Neural cell (in vitro differentiated cells): ENCODE measurements around the gene KBTBD12. TPM values are rescaled to one million over a fixed set of nuclear protein-coding genes. Genes with fewer than 3 reads are reported as not detected.

Experiments
- H2AFZ ChIP-seq: fragments of 200-600, 300-800 bp; sonication (generic), shearing (Covaris generic); 2 replicates; pipeline ENCODE4 v1.6.0; 2014; ENCODE audit warnings: low read depth, mild to moderate bottlenecking, antibody characterized with exemption, low read length, moderate library complexity
- H3F3A ChIP-seq: fragments of 200-600 bp; shearing (Covaris generic); 2 replicates; pipeline ENCODE4 v1.6.1; 2016; ENCODE audit warnings: mild to moderate bottlenecking, moderate library complexity, mixed read lengths, antibody characterized with exemption, low read length; ENCODE audit not compliant: insufficient read depth, poor library complexity, severe bottlenecking
- H3K27ac ChIP-seq: fragments of 200-600, 300-800 bp; sonication (generic), shearing (Covaris generic); 2 replicates; pipeline ENCODE4 v1.5.1; 2014; ENCODE audit warnings: mild to moderate bottlenecking, low read length, moderate library complexity
- H3K27me3 ChIP-seq: fragments of 300-800, 200-600 bp; sonication (generic), shearing (Covaris generic); 2 replicates; pipeline ENCODE4 v1.6.0; 2014; ENCODE audit warnings: mild to moderate bottlenecking, low read depth, low read length, moderate library complexity; ENCODE audit not compliant: insufficient read depth
- H3K36me3 ChIP-seq: fragments of 300-800, 200-600 bp; sonication (generic), shearing (Covaris generic); 2 replicates; pipeline ENCODE4 v1.5.1; 2014; ENCODE audit warnings: mild to moderate bottlenecking, antibody characterized with exemption, low read length, moderate library complexity; ENCODE audit not compliant: insufficient read depth
- H3K4me2 ChIP-seq: fragments of 300-800, 200-600 bp; sonication (generic), shearing (Covaris generic); 2 replicates; pipeline ENCODE4 v1.6.0; 2014; ENCODE audit warnings: mild to moderate bottlenecking, low read length
- H3K4me3 ChIP-seq: fragments of 300-800, 200-600 bp; sonication (generic), shearing (Covaris generic); 2 replicates; pipeline ENCODE4 v1.5.1; 2014; ENCODE audit warnings: mild to moderate bottlenecking, low read length, moderate library complexity
- H3K79me2 ChIP-seq: fragments of 200-600 bp; shearing (Covaris generic); replicated peaks from 2 replicates; pipeline ENCODE4 v1.6.0; 2014; ENCODE audit warnings: mild to moderate bottlenecking, low read length, moderate library complexity; ENCODE audit not compliant: insufficient read depth
- H3K9ac ChIP-seq: fragments of 300-800, 200-600 bp; sonication (generic), shearing (Covaris generic); 2 replicates; pipeline ENCODE4 v1.6.1; 2016; ENCODE audit warnings: mild to moderate bottlenecking, low read length, mixed read lengths
- H3K9me2 ChIP-seq: fragments of 200-600 bp; shearing (Covaris generic); 2 replicates; pipeline ENCODE4 v1.6.1; 2016; ENCODE audit warnings: mild to moderate bottlenecking, low read length, mixed read lengths; ENCODE audit not compliant: insufficient read depth
- H3K9me3 ChIP-seq: fragments of 200-600, 300-800 bp; sonication (generic), shearing (Covaris generic); 2 replicates; pipeline ENCODE4 v1.6.1; 2016; ENCODE audit warnings: mild to moderate bottlenecking, mixed run types, low read length, moderate library complexity, mixed read lengths
- H4K20me1 ChIP-seq: fragments of 200-600 bp; shearing (Covaris generic); 2 replicates; pipeline ENCODE4 v1.6.1; 2016; ENCODE audit warnings: mild to moderate bottlenecking, mixed run types; ENCODE audit not compliant: insufficient read depth
- EP300 ChIP-seq: fragments of 450-650 bp; conservative IDR thresholded peaks from 2 replicates; pipeline ENCODE4 v1.6.1; 2014; ENCODE audit warnings: antibody characterized with exemption, mild to moderate bottlenecking, moderate library complexity; ENCODE audit not compliant: poor library complexity, severe bottlenecking
- EZH2 ChIP-seq: fragments of 200-600, 300-800 bp; shearing (Covaris generic), sonication (generic); IDR thresholded peaks from 2 replicates; pipeline ENCODE4 v1.6.1; 2014; ENCODE audit warnings: antibody characterized with exemption, low read length, borderline replicate concordance, mild to moderate bottlenecking; ENCODE audit not compliant: insufficient read depth, poor library complexity, severe bottlenecking
- MXI1 ChIP-seq: fragments of 450-650 bp; conservative IDR thresholded peaks from 2 replicates; pipeline ENCODE4 v1.6.1; 2014; ENCODE audit warnings: antibody characterized with exemption, mild to moderate bottlenecking; ENCODE audit not compliant: poor library complexity, severe bottlenecking
- POLR2AphosphoS5 ChIP-seq: IDR thresholded peaks from 2 replicates; pipeline ENCODE4 v1.6.1; 2012
- RAD21 ChIP-seq: fragments of 450-650 bp; conservative IDR thresholded peaks from 2 replicates; pipeline ENCODE4 v1.6.1; 2014; ENCODE audit warnings: antibody characterized with exemption, mild to moderate bottlenecking, moderate library complexity
- SMC3 ChIP-seq: fragments of 450-650 bp; conservative IDR thresholded peaks from 2 replicates; pipeline ENCODE4 v1.6.1; 2014; ENCODE audit warnings: antibody characterized with exemption, mild to moderate bottlenecking, moderate library complexity; ENCODE audit not compliant: poor library complexity
- TAF1 ChIP-seq: IDR thresholded peaks from 2 replicates; pipeline ENCODE4 v1.6.1; 2012; ENCODE audit warnings: low read depth
- polyA plus RNA-seq: library from polyadenylated mRNA; depleted of rRNA; stranded (reverse); fragments of >200 nt; gene quantifications from 2 replicates; pipeline ENCODE4 v1.2.3, GENCODE V29; 2014
- TF ChIP-seq, protein P1 (sequence below): IDR thresholded peaks from 2 replicates; pipeline ENCODE4 v1.6.1; 2012; ENCODE audit warnings: borderline replicate concordance
- TF ChIP-seq, protein P2 (sequence below): fragments of 450-650 bp; IDR thresholded peaks from 2 replicates; pipeline ENCODE4 v1.5.1; 2014; ENCODE audit warnings: antibody characterized with exemption, mild to moderate bottlenecking, moderate library complexity; ENCODE audit not compliant: poor library complexity, severe bottlenecking

Gene KBTBD12
- polyA plus RNA-seq, 1 donor from 2014 or later, result not detected

DNA sequence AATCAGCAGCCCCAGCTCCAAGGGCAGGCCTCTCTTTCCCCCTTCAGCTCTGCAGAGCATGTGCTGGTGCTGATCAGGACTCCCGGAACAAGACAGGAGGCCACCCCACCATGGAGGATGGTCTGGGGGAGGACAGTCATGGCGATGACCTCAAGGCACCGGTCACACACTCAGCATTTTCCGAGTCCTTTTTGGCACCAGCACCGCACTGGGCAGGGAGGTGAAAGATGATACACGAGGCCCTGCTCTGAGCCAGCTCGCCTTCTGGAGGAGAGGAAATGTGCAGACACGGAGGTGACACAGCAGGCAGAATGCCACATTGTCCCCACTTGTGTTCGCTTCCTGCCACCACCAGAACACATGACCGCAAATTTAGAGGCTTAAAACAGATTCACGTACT is 75.4 kb downstream of the KBTBD12 start:
- Histone ChIP-seq H3K79me2 (no peaks in the 10 kb centered on the region), H3K4me2 (no peak overlapping the region), H3K27ac (no peak overlapping the region), H3K9ac (no peak overlapping the region), H4K20me1 (no peaks in the 10 kb centered on the region), H3K9me2 (no peaks in the 10 kb centered on the region), H3K4me3 (no peak overlapping the region), H3F3A (no peaks in the 10 kb centered on the region), H3K27me3 (no peaks in the 10 kb centered on the region), H3K9me3 (no peaks in the 10 kb centered on the region), H2AFZ (no peak overlapping the region), H3K36me3 (no peaks in the 10 kb centered on the region)
- TF ChIP-seq SMC3 (no peak), EZH2 (no peak), RAD21 (no peak), TAF1 (no peak), MXI1 (no peak), EP300 (no peak), POLR2AphosphoS5 (no peak)
- TF ChIP-seq, protein P1, sequence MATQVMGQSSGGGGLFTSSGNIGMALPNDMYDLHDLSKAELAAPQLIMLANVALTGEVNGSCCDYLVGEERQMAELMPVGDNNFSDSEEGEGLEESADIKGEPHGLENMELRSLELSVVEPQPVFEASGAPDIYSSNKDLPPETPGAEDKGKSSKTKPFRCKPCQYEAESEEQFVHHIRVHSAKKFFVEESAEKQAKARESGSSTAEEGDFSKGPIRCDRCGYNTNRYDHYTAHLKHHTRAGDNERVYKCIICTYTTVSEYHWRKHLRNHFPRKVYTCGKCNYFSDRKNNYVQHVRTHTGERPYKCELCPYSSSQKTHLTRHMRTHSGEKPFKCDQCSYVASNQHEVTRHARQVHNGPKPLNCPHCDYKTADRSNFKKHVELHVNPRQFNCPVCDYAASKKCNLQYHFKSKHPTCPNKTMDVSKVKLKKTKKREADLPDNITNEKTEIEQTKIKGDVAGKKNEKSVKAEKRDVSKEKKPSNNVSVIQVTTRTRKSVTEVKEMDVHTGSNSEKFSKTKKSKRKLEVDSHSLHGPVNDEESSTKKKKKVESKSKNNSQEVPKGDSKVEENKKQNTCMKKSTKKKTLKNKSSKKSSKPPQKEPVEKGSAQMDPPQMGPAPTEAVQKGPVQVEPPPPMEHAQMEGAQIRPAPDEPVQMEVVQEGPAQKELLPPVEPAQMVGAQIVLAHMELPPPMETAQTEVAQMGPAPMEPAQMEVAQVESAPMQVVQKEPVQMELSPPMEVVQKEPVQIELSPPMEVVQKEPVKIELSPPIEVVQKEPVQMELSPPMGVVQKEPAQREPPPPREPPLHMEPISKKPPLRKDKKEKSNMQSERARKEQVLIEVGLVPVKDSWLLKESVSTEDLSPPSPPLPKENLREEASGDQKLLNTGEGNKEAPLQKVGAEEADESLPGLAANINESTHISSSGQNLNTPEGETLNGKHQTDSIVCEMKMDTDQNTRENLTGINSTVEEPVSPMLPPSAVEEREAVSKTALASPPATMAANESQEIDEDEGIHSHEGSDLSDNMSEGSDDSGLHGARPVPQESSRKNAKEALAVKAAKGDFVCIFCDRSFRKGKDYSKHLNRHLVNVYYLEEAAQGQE, result no peak
- TF ChIP-seq, protein P2, sequence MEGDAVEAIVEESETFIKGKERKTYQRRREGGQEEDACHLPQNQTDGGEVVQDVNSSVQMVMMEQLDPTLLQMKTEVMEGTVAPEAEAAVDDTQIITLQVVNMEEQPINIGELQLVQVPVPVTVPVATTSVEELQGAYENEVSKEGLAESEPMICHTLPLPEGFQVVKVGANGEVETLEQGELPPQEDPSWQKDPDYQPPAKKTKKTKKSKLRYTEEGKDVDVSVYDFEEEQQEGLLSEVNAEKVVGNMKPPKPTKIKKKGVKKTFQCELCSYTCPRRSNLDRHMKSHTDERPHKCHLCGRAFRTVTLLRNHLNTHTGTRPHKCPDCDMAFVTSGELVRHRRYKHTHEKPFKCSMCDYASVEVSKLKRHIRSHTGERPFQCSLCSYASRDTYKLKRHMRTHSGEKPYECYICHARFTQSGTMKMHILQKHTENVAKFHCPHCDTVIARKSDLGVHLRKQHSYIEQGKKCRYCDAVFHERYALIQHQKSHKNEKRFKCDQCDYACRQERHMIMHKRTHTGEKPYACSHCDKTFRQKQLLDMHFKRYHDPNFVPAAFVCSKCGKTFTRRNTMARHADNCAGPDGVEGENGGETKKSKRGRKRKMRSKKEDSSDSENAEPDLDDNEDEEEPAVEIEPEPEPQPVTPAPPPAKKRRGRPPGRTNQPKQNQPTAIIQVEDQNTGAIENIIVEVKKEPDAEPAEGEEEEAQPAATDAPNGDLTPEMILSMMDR, result no peak

DNA sequence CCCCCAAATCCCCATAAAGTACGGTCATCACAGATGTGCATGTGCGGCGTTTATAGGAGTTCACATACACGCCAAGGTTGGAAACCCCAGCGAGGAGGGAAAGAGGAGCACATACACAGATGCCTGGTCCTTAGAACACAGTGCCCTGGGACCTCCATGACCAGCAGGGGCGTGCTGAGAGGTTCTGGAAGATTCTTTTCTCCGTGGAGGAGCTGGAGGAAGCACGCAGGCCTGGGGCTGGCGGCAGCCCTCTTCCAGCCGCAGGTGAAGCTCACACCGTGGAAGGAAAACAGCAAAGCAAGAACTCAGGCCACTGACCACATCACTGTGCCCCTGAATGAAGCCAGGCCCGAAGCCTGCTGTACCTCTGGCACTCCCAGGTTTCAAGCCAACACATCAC is 76.2 kb downstream of the KBTBD12 start:
- Histone ChIP-seq H3F3A (no peaks in the 10 kb centered on the region), H3K27me3 (no peaks in the 10 kb centered on the region), H3K9me3 (no peaks in the 10 kb centered on the region), H3K9ac (no peak overlapping the region), H4K20me1 (no peaks in the 10 kb centered on the region), H3K79me2 (no peaks in the 10 kb centered on the region), H3K4me3 (no peak overlapping the region), H2AFZ (no peak overlapping the region), H3K9me2 (no peaks in the 10 kb centered on the region), H3K36me3 (no peaks in the 10 kb centered on the region), H3K4me2 (no peak overlapping the region), H3K27ac (no peak overlapping the region)
- no peak for TF ChIP-seq EZH2
- no peak for TF ChIP-seq EP300
- TF ChIP-seq SMC3, result no peak
- no peak for TF ChIP-seq MXI1
- TF ChIP-seq, protein P2, result no peak
- no peak for TF ChIP-seq POLR2AphosphoS5
